ENCODE results near the gene ABAT.

ABAT gene

DNA sequence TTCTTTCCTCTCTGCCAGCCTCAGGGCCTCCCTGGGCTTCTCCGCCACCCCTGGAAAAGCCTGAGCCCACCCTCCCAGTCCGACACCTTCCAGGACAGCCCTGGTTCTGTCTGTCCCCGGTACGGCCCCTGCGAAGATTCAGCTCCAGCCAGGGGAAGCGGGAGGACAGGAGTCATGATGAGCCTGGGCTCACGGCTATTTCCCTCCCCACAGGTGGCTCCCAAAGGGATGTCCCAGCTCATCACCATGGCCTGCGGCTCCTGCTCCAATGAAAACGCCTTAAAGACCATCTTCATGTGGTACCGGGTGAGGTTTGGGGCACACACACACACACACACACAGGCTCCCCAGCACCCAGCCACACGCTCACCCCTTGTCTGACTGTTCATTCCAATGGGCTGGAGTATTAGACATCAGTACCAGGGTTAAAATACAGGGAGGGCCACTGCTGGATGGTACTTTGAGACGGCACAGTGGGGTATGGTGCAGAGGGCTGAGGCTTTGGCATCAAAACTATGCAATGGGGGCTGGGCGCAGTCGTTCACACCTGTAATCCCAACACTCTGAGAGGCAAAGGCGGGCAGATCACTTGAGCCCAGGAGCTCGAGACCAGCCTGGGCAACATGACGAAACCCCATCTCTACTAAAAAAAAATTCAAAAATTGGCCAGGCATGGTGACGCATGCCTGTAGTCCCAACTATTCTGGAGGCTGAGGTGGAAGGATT, 90.3 kb downstream of the ABAT start:
- H3F3A ChIP-seq (ENCODE audit: insufficient read depth, low read length) = no peaks in the 10 kb centered on the region
- no peaks in the 10 kb centered on the region for H3K9me2 ChIP-seq (ENCODE audit: low read depth, low read length)
- H3K9me3 ChIP-seq (ENCODE audit: low read length) = no peaks in the 10 kb centered on the region
- no peak overlapping the region for H3K4me3 ChIP-seq (ENCODE audit: low read depth, low read length, poor library complexity, severe bottlenecking)
- H4K20me1 ChIP-seq (ENCODE audit: insufficient read depth, low read length) = no peaks in the 10 kb centered on the region
- H2AFZ ChIP-seq (ENCODE audit: low read length) = no peak overlapping the region
- H3K36me3 ChIP-seq (ENCODE audit: insufficient read depth, low read length) = no peaks in the 10 kb centered on the region
- H3K27ac ChIP-seq (ENCODE audit: low read depth, low read length, poor library complexity, severe bottlenecking) = no peak overlapping the region
- TF ChIP-seq EZH2 (IDR thresholded peaks at IDR 0.05; ENCODE audit: borderline replicate concordance, low read length) = no peak
- TF ChIP-seq, protein P1, sequence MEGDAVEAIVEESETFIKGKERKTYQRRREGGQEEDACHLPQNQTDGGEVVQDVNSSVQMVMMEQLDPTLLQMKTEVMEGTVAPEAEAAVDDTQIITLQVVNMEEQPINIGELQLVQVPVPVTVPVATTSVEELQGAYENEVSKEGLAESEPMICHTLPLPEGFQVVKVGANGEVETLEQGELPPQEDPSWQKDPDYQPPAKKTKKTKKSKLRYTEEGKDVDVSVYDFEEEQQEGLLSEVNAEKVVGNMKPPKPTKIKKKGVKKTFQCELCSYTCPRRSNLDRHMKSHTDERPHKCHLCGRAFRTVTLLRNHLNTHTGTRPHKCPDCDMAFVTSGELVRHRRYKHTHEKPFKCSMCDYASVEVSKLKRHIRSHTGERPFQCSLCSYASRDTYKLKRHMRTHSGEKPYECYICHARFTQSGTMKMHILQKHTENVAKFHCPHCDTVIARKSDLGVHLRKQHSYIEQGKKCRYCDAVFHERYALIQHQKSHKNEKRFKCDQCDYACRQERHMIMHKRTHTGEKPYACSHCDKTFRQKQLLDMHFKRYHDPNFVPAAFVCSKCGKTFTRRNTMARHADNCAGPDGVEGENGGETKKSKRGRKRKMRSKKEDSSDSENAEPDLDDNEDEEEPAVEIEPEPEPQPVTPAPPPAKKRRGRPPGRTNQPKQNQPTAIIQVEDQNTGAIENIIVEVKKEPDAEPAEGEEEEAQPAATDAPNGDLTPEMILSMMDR (IDR thresholded peaks at IDR 0.05; ENCODE audit: low read length) = no peak
- no peaks in the 10 kb centered on the region for H3K27me3 ChIP-seq (ENCODE audit: insufficient read depth, low read length)
- H3K79me2 ChIP-seq (ENCODE audit: insufficient read depth, low read length) = no peaks in the 10 kb centered on the region
- no peak overlapping the region for H3K4me2 ChIP-seq (ENCODE audit: low read length)
- no peaks in the 10 kb centered on the region for H3K4me1 ChIP-seq (ENCODE audit: insufficient read depth, low read length, severe bottlenecking)
- no peak overlapping the region for H3K9ac ChIP-seq (ENCODE audit: low read length)

DNA sequence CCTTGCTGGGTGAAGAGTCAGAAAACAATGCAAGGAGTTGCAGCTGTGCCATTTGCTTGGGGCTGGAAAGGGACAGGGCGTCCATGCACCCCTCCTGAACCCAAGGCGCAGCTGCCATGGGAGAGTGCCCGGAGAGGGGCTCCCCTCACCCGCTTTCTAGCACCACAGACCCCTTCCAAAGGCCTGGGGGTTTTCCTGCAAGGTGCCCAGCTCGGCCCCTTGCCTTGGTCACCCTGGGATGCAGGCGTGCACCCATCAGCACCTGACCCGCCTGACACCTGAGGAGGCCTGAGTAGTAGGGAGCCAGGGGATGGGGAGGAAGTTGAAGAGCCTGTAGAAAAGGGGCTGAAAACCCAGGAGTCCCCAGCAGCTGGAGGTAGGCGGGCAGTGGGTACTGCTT, 92.8 kb downstream of the ABAT start:
- H3K9me3 ChIP-seq (ENCODE audit: low read length) = no peaks in the 10 kb centered on the region
- no peaks in the 10 kb centered on the region for H3F3A ChIP-seq (ENCODE audit: insufficient read depth, low read length)
- H3K36me3 ChIP-seq (ENCODE audit: insufficient read depth, low read length) = no peaks in the 10 kb centered on the region
- H3K79me2 ChIP-seq (ENCODE audit: insufficient read depth, low read length) = no peaks in the 10 kb centered on the region
- TF ChIP-seq, protein P1 (IDR thresholded peaks at IDR 0.05; ENCODE audit: low read length) = no peak
- TF ChIP-seq EZH2 (IDR thresholded peaks at IDR 0.05; ENCODE audit: borderline replicate concordance, low read length) = no peak
- no peak overlapping the region for H3K27ac ChIP-seq (ENCODE audit: low read depth, low read length, poor library complexity, severe bottlenecking)
- no peak overlapping the region for H3K9ac ChIP-seq (ENCODE audit: low read length)
- H3K4me1 ChIP-seq (ENCODE audit: insufficient read depth, low read length, severe bottlenecking) = no peaks in the 10 kb centered on the region
- no peak overlapping the region for H3K4me2 ChIP-seq (ENCODE audit: low read length)
- no peaks in the 10 kb centered on the region for H3K27me3 ChIP-seq (ENCODE audit: insufficient read depth, low read length)
- no peak overlapping the region for H2AFZ ChIP-seq (ENCODE audit: low read length)
- no peaks in the 10 kb centered on the region for H3K9me2 ChIP-seq (ENCODE audit: low read depth, low read length)
- H4K20me1 ChIP-seq (ENCODE audit: insufficient read depth, low read length) = no peaks in the 10 kb centered on the region
- no peak overlapping the region for H3K4me3 ChIP-seq (ENCODE audit: low read depth, low read length, poor library complexity, severe bottlenecking)

DNA sequence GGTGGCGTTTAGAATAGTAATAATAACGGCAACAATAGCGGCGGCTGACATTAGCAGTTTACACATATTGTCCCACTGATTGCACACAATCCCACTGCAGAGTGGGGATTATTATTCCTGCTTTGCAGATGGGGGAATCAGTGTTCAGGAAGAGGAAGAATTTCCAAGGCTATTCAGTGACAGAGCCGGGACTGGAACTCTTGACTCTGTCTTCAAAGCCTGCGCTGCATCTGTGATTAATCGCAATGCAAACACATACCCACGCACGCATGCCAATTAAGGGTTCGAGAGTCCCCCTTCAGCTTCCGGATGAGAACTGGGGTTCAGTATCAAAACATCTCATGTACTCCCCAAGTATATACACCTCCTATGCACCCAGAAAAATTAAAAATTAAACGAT, 93.9 kb downstream of the ABAT start:
- Histone ChIP-seq H3K79me2 (ENCODE audit: insufficient read depth, low read length) (no peaks in the 10 kb centered on the region), H3K36me3 (ENCODE audit: insufficient read depth, low read length) (no peaks in the 10 kb centered on the region)

More for the DNA sequence above, 93.9 kb downstream of the ABAT start:
- no peaks in the 10 kb centered on the region for H3F3A ChIP-seq (ENCODE audit: insufficient read depth, low read length)
- H3K4me2 ChIP-seq (ENCODE audit: low read length) = no peak overlapping the region
- no peak overlapping the region for H3K27ac ChIP-seq (ENCODE audit: low read depth, low read length, poor library complexity, severe bottlenecking)
- H3K9ac ChIP-seq (ENCODE audit: low read length) = no peak overlapping the region
- no peaks in the 10 kb centered on the region for H3K9me3 ChIP-seq (ENCODE audit: low read length)
- no peak overlapping the region for H3K4me3 ChIP-seq (ENCODE audit: low read depth, low read length, poor library complexity, severe bottlenecking)
- H3K9me2 ChIP-seq (ENCODE audit: low read depth, low read length) = no peaks in the 10 kb centered on the region
- no peak overlapping the region for H2AFZ ChIP-seq (ENCODE audit: low read length)
- no peaks in the 10 kb centered on the region for H4K20me1 ChIP-seq (ENCODE audit: insufficient read depth, low read length)
- no peaks in the 10 kb centered on the region for H3K4me1 ChIP-seq (ENCODE audit: insufficient read depth, low read length, severe bottlenecking)
- H3K27me3 ChIP-seq (ENCODE audit: insufficient read depth, low read length) = no peaks in the 10 kb centered on the region
- TF ChIP-seq, protein P1 (IDR thresholded peaks at IDR 0.05; ENCODE audit: low read length) = no peak
- no peak for TF ChIP-seq EZH2 (IDR thresholded peaks at IDR 0.05; ENCODE audit: borderline replicate concordance, low read length)

Data from OCI-LY1 (cell line).